ENCODE results near the gene TDRD10. TPM values are rescaled to one million over a fixed set of nuclear protein-coding genes. Genes with fewer than 3 reads are reported as not detected.

Gene TDRD10
- total RNA-seq, 1 experiment from 2014 or later, result 0.31 TPM

DNA sequence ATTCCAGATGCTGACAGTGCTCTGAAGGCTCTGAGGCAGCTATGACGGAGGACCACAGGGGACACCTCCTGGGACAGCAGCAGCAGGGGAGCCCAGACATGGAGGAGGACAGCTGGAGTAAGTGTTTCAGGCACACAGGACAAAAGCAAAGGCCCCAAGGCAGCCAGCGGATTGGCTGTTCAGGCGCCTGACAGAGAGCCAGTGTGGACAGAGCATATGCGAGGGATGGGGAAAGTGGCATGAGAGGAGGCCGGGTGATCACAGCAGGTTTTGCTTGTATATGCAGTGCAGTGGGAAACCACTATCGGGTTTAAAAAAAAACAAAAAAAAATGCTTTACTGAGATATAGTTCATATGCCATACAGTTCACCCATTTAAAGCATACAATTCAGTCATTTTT is 84.6 kb downstream of the TDRD10 start:
- no peak overlapping the region for H3K27ac ChIP-seq (ENCODE audit: insufficient read length, low read depth, low read length)
- H3K4me1 Mint-ChIP-seq, result no peaks in the 10 kb centered on the region
- no peak overlapping the region for H3K4me3 Mint-ChIP-seq
- no peaks in the 10 kb centered on the region; the same call in 1 of the 2 replicates for H3K27me3 Mint-ChIP-seq (ENCODE audit: low read depth)
- no peak overlapping the region for H2BK20ac ChIP-seq (ENCODE audit: low read depth, low read length, poor library complexity, severe bottlenecking)
- no peaks in the 10 kb centered on the region for H3K79me2 ChIP-seq (ENCODE audit: insufficient read depth, low read length)
- H2AK5ac ChIP-seq (ENCODE audit: insufficient read length, low read length), result no peak overlapping the region
- H3K9me3 Mint-ChIP-seq, result no peaks in the 10 kb centered on the region
- no CpG with 5 or more reads among the region's 6 CpGs for WGBS (ENCODE audit: extremely low coverage, insufficient read length, low lambda C conversion rate)
- H4K8ac ChIP-seq (replicated peaks; ENCODE audit: insufficient read length, low read depth, low read length), result no peak overlapping the region
- H3K27ac Mint-ChIP-seq, result no peak overlapping the region
- H4K20me1 ChIP-seq (ENCODE audit: control insufficient read depth, insufficient read depth, insufficient read length), result peaks cover 3% of the 10 kb centered on the region
- H3K36me3 Mint-ChIP-seq (ENCODE audit: insufficient read depth in 1 of 3, low read depth in 3 of 3), result peaks cover 67 to 99% (median 95%) of the 10 kb centered on the region in 3 experiments; a peak in 6 of 7 replicates
- no peaks in the 10 kb centered on the region for H3K27me3 ChIP-seq (ENCODE audit: insufficient read depth, low read length)
- H3K4me1 ChIP-seq (ENCODE audit: insufficient read depth, low read length), result no peaks in the 10 kb centered on the region
- no peak overlapping the region for H2BK120ac ChIP-seq (ENCODE audit: low read depth, low read length, poor library complexity, severe bottlenecking)
- no peak overlapping the region for H3K14ac ChIP-seq (ENCODE audit: insufficient read depth, low read length)
- no peak overlapping the region for H3K4me2 ChIP-seq (ENCODE audit: insufficient read depth, insufficient read length, low read length)
- no peak overlapping the region for H2AFZ ChIP-seq (ENCODE audit: low read length)
- no peak for DNase-seq
- H3K56ac ChIP-seq (ENCODE audit: insufficient read length, low read depth, low read length), result no peak overlapping the region
- H3K9ac ChIP-seq (ENCODE audit: extremely low read depth, insufficient read length, low read length), result no peak overlapping the region
- TF ChIP-seq, protein P1, sequence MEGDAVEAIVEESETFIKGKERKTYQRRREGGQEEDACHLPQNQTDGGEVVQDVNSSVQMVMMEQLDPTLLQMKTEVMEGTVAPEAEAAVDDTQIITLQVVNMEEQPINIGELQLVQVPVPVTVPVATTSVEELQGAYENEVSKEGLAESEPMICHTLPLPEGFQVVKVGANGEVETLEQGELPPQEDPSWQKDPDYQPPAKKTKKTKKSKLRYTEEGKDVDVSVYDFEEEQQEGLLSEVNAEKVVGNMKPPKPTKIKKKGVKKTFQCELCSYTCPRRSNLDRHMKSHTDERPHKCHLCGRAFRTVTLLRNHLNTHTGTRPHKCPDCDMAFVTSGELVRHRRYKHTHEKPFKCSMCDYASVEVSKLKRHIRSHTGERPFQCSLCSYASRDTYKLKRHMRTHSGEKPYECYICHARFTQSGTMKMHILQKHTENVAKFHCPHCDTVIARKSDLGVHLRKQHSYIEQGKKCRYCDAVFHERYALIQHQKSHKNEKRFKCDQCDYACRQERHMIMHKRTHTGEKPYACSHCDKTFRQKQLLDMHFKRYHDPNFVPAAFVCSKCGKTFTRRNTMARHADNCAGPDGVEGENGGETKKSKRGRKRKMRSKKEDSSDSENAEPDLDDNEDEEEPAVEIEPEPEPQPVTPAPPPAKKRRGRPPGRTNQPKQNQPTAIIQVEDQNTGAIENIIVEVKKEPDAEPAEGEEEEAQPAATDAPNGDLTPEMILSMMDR (conservative IDR thresholded peaks at IDR 0.05), result no peak
- no peaks in the 10 kb centered on the region for H3K23me2 ChIP-seq (ENCODE audit: insufficient read length, low read depth, low read length, poor library complexity, severe bottlenecking)
- H3K79me1 ChIP-seq (ENCODE audit: insufficient read depth, low read depth, low read length, poor library complexity, severe bottlenecking), result no peaks in the 10 kb centered on the region
- H4K5ac ChIP-seq (ENCODE audit: insufficient read length, low read depth, low read length), result no peak overlapping the region
- no peak overlapping the region for H3K18ac ChIP-seq (ENCODE audit: insufficient read length, low read depth, low read length)
- no peak overlapping the region for H4K91ac ChIP-seq (ENCODE audit: insufficient read length, low read depth, low read length)
- H3T11ph ChIP-seq (ENCODE audit: low read length), result no peak overlapping the region
- no peak overlapping the region for H2BK15ac ChIP-seq (ENCODE audit: low read depth, low read length)
- no peaks in the 10 kb centered on the region for H3K9me3 ChIP-seq (ENCODE audit: control insufficient read depth, low read depth, low read length)
- no peak overlapping the region for H2BK5ac ChIP-seq (ENCODE audit: insufficient read length, low read length)
- no peak overlapping the region for H3K4ac ChIP-seq (ENCODE audit: low read depth, low read length)
- H2BK12ac ChIP-seq (ENCODE audit: insufficient read length, low read depth, low read length), result no peak overlapping the region
- no peak overlapping the region for H3K23ac ChIP-seq (ENCODE audit: insufficient read length, low read depth, low read length)
